ENCODE data around the gene C15orf40. TPM values are rescaled to one million over a fixed set of nuclear protein-coding genes. Genes with fewer than 3 reads are reported as not detected.

C15orf40 gene
- total and polyA plus RNA-seq, 9 of the 15 experiments (the other 6 are each of a cell fraction or from before 2014, with no cell fraction given), result 15.9 to 52.0 (median 27.0) TPM

DNA sequence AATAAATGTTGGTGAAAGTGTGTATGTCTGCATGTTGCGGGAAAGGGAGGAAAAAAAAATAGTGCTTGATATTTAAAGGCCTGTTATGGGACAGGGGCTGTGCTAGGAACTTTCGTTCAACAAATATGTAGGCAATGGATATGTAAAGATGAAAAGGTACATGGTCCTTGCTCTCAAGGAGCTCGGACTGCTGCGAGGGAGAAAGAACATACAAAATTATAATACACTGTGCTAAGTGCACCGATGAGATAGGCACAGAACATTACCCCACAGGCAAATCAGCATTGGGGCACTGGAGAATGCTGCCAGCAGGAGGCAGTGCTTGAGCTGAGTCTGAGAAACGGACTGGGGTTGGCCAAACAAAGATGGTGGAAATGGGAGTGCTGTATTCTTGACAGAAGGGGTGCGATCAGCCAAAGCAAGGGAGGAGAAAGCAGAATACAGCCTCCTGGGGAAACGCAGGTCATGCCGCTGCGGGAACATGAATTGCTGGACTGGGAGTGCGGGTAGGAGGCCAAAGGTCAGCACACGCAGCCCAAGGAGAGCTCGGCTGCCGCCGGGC, 649 bp downstream of the C15orf40 start:
- intact Hi-C loops (cut with micrococcal nuclease) (loop anchor here (1.0 to 5.0 kb wide), 5 partner anchors 56 to 426 kb away; partner anchors contain the start of genes BTBD1 and TM6SF1), in situ Hi-C loops (cut with MboI) (no loop called here)
- 4% methylated on average over 15 of the region's 15 CpGs for WGBS (ENCODE audit: insufficient coverage, low coverage, missing lambda C conversion rate)
- peaks cover 36% of the 10 kb centered on the region for H3K79me2 ChIP-seq (ENCODE audit: control insufficient read depth, insufficient read depth, low read length)
- DNase-seq (ENCODE audit: extremely low read depth in 1 of 4, low spot score in 3 of 4), result peak; percentile 64 to 88 (median 74)
- H3K9me1 ChIP-seq (ENCODE audit: control insufficient read depth, insufficient read depth, low read length), result no peaks in the 10 kb centered on the region
- FAIRE-seq, result peak; percentile 81
- peak overlapping the region; percentile 85 for H3K4me2 ChIP-seq (ENCODE audit: insufficient read depth, low read length)
- peak overlapping the region; percentile 96 for H2AFZ ChIP-seq (ENCODE audit: low read depth, low read length)
- H3K9ac ChIP-seq (ENCODE audit: insufficient read depth in 1 of 2, low read depth in 2 of 2, low read length in 2 of 2), result peak overlapping the region; percentile 90 to 94
- H3K27ac ChIP-seq (ENCODE audit: extremely low read depth, low read depth, low read length), result peak overlapping the region; percentile 67
- H3K4me3 ChIP-seq, result peak overlapping the region; percentile 68
- H3K36me3 ChIP-seq (ENCODE audit: control insufficient read depth, insufficient read depth, low read length), result peaks cover 31% of the 10 kb centered on the region
- ChIA-PET POLR2A (interaction anchor here (0.6 to 1.6 kb wide), 5 partner anchors 11 to 330 kb away, joined by 3 to 6 read pairs (median 4); no protein-coding TSS in a partner anchor), CTCF (ENCODE audit: low intra/inter-chr PET ratio) (interaction anchor here (1.0 to 1.7 kb wide), 3 partner anchors 161 to 561 kb away, joined by 5 to 6 read pairs (median 5); no protein-coding TSS in a partner anchor)
- H3K9me3 ChIP-seq (replicated peaks; ENCODE audit: control insufficient read depth, insufficient read depth, low read depth, low read length), result no peaks in the 10 kb centered on the region
- H3K27me3 ChIP-seq (ENCODE audit: control insufficient read depth in 2 of 2, insufficient read depth in 2 of 2, low read length in 2 of 2), result no peaks in the 10 kb centered on the region; a peak in 1 of 5 replicates
- BruUV-seq (replicated peaks), result no TSS peak
- peaks cover 20 to 24% of the 10 kb centered on the region in 2 experiments; a peak in 4 of 5 replicates for H3K4me1 ChIP-seq (replicated peaks in 1 of 2; ENCODE audit: control insufficient read depth in 2 of 2, insufficient read depth in 2 of 2, low read length in 2 of 2)
- ATAC-seq, result peak; percentile 84
- H4K20me1 ChIP-seq (replicated peaks; ENCODE audit: control insufficient read depth, insufficient read depth, low read length), result no peaks in the 10 kb centered on the region
- TF ChIP-seq, protein P1, sequence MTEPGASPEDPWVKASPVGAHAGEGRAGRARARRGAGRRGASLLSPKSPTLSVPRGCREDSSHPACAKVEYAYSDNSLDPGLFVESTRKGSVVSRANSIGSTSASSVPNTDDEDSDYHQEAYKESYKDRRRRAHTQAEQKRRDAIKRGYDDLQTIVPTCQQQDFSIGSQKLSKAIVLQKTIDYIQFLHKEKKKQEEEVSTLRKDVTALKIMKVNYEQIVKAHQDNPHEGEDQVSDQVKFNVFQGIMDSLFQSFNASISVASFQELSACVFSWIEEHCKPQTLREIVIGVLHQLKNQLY (CRISPR knock-in tag; conservative IDR thresholded peaks at IDR 0.05), result no peak
- TF ChIP-seq, protein P2, sequence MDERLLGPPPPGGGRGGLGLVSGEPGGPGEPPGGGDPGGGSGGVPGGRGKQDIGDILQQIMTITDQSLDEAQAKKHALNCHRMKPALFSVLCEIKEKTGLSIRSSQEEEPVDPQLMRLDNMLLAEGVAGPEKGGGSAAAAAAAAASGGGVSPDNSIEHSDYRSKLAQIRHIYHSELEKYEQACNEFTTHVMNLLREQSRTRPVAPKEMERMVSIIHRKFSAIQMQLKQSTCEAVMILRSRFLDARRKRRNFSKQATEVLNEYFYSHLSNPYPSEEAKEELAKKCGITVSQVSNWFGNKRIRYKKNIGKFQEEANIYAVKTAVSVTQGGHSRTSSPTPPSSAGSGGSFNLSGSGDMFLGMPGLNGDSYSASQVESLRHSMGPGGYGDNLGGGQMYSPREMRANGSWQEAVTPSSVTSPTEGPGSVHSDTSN (CRISPR knock-in tag; IDR thresholded peaks at IDR 0.05; ENCODE audit: low read depth), result no peak
- TF ChIP-seq, protein P2 (tag; conservative IDR thresholded peaks at IDR 0.05; ENCODE audit: low read depth), result no peak
- TF ChIP-seq TSC22D4 (tag; IDR thresholded peaks at IDR 0.05) (no peak), CBX8 (IDR thresholded peaks at IDR 0.05; ENCODE audit: borderline replicate concordance, extremely low read depth, low read depth, low read length, poor library complexity, severe bottlenecking) (no peak), FOXK2 (conservative IDR thresholded peaks at IDR 0.05 in 1 of 2, IDR thresholded peaks at IDR 0.05 in 1 of 2; ENCODE audit: low read depth in 2 of 2) (no peak), SPI1 (IDR thresholded peaks at IDR 0.05; ENCODE audit: borderline replicate concordance, low read depth, low read length) (no peak), ATF7 (IDR thresholded peaks at IDR 0.05) (no peak)
- TF ChIP-seq, protein P3, sequence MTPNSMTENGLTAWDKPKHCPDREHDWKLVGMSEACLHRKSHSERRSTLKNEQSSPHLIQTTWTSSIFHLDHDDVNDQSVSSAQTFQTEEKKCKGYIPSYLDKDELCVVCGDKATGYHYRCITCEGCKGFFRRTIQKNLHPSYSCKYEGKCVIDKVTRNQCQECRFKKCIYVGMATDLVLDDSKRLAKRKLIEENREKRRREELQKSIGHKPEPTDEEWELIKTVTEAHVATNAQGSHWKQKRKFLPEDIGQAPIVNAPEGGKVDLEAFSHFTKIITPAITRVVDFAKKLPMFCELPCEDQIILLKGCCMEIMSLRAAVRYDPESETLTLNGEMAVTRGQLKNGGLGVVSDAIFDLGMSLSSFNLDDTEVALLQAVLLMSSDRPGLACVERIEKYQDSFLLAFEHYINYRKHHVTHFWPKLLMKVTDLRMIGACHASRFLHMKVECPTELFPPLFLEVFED (CRISPR knock-in tag; conservative IDR thresholded peaks at IDR 0.05), result 0 out of 2 replicates have a peak, but pooled peaks have one; percentile 20
- TF ChIP-seq, protein P4, sequence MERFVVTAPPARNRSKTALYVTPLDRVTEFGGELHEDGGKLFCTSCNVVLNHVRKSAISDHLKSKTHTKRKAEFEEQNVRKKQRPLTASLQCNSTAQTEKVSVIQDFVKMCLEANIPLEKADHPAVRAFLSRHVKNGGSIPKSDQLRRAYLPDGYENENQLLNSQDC (CRISPR knock-in tag; IDR thresholded peaks at IDR 0.05), result no peak
- TF ChIP-seq, protein P5, sequence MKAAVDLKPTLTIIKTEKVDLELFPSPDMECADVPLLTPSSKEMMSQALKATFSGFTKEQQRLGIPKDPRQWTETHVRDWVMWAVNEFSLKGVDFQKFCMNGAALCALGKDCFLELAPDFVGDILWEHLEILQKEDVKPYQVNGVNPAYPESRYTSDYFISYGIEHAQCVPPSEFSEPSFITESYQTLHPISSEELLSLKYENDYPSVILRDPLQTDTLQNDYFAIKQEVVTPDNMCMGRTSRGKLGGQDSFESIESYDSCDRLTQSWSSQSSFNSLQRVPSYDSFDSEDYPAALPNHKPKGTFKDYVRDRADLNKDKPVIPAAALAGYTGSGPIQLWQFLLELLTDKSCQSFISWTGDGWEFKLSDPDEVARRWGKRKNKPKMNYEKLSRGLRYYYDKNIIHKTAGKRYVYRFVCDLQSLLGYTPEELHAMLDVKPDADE (conservative IDR thresholded peaks at IDR 0.05; ENCODE audit: control insufficient read depth, low read depth, low read length), result no peak

Data from K562 (cell line).